ENCODE measurements around the gene PI4K2A.

The PI4K2A gene

GRCh38 chr10:97640174-97640867 lies at the start of gene PI4K2A:
Gene PI4K2A, plus strand, starts transcription at chr10:97640671. Its CDS starts 72 bp downstream, at chr10:97640743.
- DNase-seq = peak; percentile 98

- DNase-seq = no peak
These were observed 49.5 kb upstream of the PI4K2A start for GRCh38 chr10:97590748-97591495.

- no peak for DNase-seq
These were observed 47.0 kb upstream of the PI4K2A start for GRCh38 chr10:97593421-97593820.

DNA sequence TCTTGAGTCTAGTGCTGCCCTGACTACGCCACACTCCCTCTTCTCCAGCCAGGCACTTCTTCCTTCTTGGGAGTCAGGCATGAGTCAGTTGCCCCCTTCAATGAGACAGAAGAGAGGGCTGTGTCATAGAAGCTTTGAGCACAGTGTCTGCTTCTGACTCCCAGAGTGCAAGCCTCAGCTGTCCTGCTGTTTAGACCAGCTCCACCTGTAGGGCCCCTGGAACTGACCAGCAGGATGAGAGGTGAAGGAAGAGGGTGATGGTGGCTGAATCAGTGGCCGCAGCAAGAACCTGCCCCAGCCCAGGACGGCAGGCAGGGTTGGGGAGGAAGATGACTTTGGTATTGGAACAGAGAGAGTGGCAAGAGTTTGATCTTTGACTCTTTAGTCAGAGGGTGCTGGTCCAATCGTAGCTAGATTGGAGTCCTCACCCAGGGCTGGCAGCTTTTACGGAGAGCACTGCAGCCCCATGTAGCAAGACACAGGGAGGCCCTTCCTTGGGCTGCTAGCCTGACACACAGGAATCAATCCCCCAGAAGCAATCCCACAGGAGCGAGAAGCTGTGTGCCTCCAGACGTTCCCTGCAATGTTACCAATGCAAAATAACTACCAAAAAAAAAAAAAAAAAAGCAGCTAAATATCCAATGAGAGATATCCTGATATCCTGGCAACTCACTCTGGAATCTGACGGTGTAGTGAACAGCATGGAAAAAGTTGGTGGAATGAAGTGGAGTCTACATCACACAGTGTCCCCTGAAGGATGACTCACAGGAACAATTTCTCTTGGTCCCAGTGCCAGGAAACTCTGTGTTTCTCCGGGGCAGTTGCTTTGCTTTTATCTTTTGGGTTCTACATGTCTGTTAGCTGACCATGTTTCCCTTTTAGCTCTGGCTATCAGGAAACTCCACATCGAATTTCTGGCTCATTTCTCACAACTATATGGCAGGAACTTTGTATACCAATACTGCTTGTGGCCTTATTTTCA lies 44.1 kb upstream of the PI4K2A start:
- no peak for DNase-seq

DNA sequence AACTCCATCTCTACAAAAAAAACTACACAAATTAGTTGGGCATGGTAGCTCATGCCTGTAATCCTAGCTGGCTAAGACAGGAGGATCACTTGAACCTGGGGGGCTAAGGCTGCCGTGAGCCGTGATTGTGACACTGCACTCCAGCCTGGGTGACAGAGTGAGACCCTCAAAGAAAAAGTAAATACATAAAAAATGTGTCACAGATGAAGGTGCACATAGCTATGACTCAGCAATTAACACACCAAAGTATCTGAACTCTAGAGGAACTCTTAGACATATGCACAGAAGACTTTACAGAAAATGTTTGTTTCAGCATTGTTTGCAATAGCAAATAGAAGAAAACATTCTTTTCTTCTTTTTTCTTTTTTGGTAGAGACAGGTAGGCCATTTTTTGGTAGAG lies 42.7 kb upstream of the PI4K2A start:
- no peak for DNase-seq

GRCh38 chr10:97598407-97599271 lies 41.8 kb upstream of the PI4K2A start:
- DNase-seq = no peak

DNA sequence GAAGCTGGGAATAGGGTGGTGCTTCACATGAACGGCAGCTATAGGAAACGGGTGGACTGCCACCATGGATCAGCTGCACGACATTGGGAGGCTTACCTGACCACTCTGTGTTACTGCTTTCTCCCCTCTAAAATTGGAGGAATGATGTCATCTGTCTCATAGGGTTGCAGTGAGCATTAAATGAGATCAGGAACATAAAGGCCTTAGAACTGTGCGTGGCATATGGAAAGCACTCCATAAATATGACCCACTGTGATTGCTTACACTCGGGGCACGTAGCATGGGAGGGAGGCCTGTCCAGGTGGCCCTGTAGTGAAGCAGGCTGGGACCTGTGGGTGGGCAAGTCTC lies 41.2 kb upstream of the PI4K2A start:
- no peak for DNase-seq

DNA sequence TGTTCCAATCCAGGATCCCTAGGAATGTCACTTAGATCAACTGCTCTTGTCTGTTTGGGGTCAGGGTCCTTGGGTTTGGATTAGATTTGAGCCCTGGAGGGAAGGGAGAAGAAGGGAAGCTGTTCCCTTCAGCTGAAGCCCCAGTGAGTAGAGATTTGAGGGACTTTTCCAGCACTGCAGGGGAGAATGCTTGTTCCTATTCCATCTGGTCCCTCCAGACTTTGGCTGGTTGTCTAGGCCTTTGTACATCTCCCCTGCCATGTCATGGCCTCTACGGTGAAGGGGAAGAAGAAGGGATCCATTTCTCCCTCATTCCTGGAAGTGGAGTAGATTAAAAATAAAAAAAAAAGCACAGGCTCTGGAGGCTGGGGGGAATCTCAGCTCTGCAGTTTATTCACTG lies 39.9 kb upstream of the PI4K2A start:
- no peak for DNase-seq

GRCh38 chr10:97601268-97602215 lies 38.9 kb upstream of the PI4K2A start:
- peak; percentile 59 for DNase-seq

GRCh38 chr10:97607095-97607636 lies 33.3 kb upstream of the PI4K2A start:
- DNase-seq = peak; percentile 63

DNA sequence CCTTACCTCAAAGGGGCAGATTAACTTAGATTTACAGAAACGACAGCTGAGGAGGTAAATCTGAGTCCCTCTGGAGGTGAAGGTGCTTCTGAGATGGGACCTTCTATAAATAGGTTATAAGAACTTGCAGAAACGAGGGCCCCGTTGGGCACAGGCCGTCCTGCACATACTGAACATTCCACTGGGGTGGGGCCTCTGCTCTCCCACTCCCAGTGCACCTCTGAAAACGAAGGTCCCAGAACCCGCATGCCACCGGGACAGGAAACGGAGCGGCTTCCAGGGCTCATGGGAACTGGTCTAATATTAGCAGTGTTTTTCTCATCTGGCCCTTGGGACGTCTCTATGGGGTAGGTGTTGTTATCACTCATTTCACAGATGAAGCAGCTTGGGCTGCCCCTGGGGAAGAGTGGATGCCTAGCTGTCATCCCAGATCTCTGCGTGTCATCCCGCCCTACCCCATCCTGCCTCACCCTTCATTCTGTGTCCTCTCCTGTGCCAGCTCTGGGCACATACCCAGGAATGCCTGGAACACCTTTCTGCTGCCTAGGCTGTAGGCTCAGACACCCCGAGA lies 31.4 kb upstream of the PI4K2A start:
- DNase-seq = no peak

- no peak for DNase-seq
These were observed 29.0 kb upstream of the PI4K2A start for GRCh38 chr10:97611473-97611872.

- peak; percentile 41 for DNase-seq
These were observed 28.1 kb upstream of the PI4K2A start for GRCh38 chr10:97612386-97612785.

- DNase-seq = no peak
These were observed 22.2 kb upstream of the PI4K2A start for GRCh38 chr10:97618285-97618684.

DNA sequence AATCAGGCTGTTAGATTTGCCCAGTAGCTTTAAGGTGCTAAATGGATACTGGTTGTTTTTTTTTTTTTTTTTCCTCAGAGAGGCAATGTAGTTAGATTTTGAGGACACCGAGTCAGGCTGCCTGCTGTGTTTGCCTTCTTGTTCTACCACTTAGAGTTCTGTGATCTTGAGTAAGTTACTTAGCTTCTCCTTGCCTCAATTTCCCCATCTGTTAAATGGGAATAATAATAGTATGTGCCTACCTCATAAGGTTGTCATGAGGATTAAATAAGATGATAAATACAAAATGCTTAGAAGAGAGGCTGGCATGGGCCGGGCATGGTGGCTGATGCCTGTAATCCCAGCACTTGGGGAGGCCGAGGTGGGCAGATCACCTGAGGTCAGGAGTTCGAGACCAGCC lies 21.7 kb upstream of the PI4K2A start:
- DNase-seq = no peak

DNA sequence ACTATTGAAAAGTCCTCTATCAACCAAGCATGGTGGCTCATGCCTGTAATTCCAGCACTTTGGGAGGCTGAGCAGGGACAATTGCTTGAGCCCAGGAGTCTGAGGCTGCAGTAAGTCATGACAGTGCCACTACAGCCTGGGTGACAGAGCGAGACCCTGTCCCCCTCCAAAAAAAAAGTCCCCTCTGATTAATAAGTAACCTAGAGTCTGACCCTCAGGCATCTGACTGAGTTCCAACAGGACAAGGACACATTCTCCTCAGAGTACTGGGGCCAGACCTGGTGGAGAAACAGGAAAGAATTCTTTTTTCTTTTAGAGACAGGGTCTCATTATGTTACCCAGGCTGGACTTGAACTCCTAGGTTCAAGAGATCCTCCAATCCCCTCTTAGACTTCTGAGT lies 17.2 kb upstream of the PI4K2A start:
- DNase-seq = no peak

DNA sequence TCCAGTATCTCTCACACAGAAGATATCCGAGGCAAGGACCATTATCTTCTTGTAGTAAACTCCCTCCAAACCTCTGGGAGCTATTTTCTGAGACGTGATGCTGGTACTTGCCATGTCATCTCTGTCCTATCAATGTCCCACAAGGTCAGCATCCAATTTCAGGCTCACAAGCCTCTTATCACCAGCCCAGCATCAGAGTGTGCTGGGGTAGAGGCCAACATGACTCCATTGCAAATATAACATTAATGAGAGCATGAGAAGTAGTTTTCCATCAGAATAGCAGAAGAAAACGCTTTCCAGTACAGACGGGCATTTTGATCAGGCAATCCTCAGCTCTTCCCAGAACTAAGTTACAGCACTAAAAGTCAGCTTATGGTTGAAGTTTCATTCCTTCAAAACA lies 12.7 kb upstream of the PI4K2A start:
- DNase-seq = no peak

DNA sequence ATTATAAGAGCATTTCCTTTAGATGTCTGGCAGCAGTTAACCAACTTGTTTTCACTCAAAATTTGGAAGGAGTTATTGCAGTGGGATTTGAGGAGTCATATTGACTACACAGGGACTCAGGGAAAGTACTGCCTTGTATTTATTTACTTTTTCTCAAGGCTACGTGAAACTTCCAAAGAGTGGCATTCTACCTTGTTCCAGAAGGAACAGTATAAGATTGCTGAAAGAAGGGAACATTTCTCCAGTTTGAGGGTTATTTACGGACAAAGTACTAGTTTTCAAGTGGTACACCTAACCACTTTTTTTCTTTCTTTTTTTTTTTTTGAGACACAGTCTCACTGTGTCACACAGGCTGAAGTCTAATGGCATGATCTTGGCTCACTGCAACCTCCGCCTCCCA lies 12.2 kb upstream of the PI4K2A start:
- DNase-seq = no peak

DNA sequence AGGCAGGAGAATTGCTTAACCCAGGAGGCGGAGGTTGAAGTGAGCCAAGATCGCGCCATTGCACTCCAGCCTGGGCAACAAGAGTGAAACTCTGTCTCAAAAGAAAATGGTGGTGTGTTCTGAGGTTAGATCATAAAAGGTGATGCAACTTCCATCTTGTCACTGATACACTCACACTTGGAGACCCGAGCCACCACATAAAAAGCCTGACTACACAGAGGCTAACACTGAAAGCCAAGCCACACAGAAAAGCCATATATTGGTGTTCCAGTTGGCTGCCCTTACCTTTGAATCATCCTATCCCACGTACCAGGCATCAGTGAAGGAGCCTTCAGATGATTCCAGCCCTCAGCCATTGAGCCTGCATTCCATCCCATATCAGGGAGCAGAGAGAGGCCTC lies 11.2 kb upstream of the PI4K2A start:
- DNase-seq = no peak

GRCh38 chr10:97631098-97631497 lies 9.4 kb upstream of the PI4K2A start:
- DNase-seq = no peak
